Large intestine (tissue), 3 donors: ENCODE results near the gene ESRRG. TPM values are rescaled to one million over a fixed set of nuclear protein-coding genes. Genes with fewer than 3 reads are reported as not detected.

Source experiments
- DNase-seq, 2 donors: peaks; one replicate each; pipeline versions ENCODE4 v3.0.0 to v3.0.0-alpha.2; 2013
- H3K27ac ChIP-seq: one replicate; pipeline ENCODE4 v1.5.1; 2013; ENCODE audit warnings: low read length
- H3K27me3 ChIP-seq: 2 replicates; pipeline ENCODE4 v1.6.1; 2013; ENCODE audit warnings: low read length; ENCODE audit not compliant: control insufficient read depth, insufficient read depth
- H3K36me3 ChIP-seq: 2 replicates; pipeline ENCODE4 v1.6.1; 2013; ENCODE audit warnings: low read length; ENCODE audit not compliant: control insufficient read depth, insufficient read depth
- H3K4me1 ChIP-seq: one replicate; pipeline ENCODE4 v1.6.1; 2013; ENCODE audit warnings: low read length; ENCODE audit not compliant: control insufficient read depth, insufficient read depth
- H3K4me3 ChIP-seq: one replicate; pipeline ENCODE4 v1.5.1; 2013; ENCODE audit warnings: low read length
- H3K9me3 ChIP-seq: one replicate; pipeline ENCODE4 v1.6.1; 2013; ENCODE audit warnings: mild to moderate bottlenecking, low read depth, low read length, moderate library complexity; ENCODE audit not compliant: control insufficient read depth
- WGBS: methylation state at CpG from one replicate; pipeline ENCODE4 v1.1.5; 2013; ENCODE audit warnings: low lambda C conversion rate; ENCODE audit not compliant: insufficient coverage; 5-methylcytosine and 5-hydroxymethylcytosine counted together
- polyA plus RNA-seq: library from polyadenylated mRNA; unstranded; fragments of 120-200 nt; gene quantifications from one replicate; pipeline ENCODE4 v1.2.1, GENCODE V29; 2013

The ESRRG gene
- polyA plus RNA-seq, 1 donor, result 9.0 TPM

DNA sequence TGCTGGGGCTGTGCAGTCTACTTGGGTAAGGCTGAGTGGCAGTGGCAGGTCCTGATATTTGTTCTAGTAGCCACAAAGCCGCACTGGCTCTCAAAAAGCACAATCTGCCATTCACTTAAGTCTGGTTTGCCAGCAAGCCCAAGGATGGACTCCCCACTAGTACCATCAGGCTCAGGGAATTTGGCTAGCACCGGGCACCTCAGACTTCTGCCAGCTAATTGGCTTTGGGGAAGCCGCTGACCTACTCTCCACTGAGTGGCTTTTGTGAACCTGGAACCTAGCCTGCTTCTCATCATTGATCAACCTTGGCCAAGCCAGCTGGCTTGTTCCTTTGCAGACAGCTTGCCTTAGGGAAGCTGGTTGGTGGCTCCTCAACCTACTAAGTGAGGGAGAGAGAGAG lies 83.1 kb downstream of the ESRRG start:
- H3K4me1 ChIP-seq, result no peaks in the 10 kb centered on the region
- WGBS, result no CpG with 5 or more reads among the region's 3 CpGs
- no peaks in the 10 kb centered on the region for H3K27me3 ChIP-seq
- H3K4me3 ChIP-seq, result no peak overlapping the region
- no peak overlapping the region for H3K27ac ChIP-seq
- DNase-seq, result no peak
- no peaks in the 10 kb centered on the region for H3K9me3 ChIP-seq
- no peaks in the 10 kb centered on the region for H3K36me3 ChIP-seq

DNA sequence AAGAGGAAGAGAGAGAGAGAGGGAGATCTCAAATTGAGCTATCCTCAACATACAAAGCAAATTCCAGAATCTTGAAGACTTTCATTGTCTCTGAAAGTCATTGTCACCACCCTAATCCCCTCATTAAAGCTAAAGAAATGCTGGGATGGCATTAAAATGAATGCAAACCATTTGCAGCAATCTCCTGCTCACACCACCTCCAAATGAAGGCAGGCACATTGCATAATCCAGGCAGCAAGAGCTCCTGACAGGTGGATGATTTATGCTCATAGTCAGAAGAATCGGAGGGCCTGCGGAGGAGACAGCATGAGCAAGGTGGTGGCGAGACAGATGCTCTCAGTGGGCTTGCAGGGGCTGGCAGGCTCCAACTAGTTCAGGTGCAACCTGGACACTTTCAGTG lies 90.2 kb downstream of the ESRRG start:
- H3K36me3 ChIP-seq, result no peaks in the 10 kb centered on the region
- H3K4me3 ChIP-seq, result no peak overlapping the region
- no peak for DNase-seq
- no peaks in the 10 kb centered on the region for H3K4me1 ChIP-seq
- H3K27ac ChIP-seq, result no peak overlapping the region
- H3K9me3 ChIP-seq, result no peaks in the 10 kb centered on the region
- WGBS, result no CpG with 5 or more reads among the region's 3 CpGs
- no peaks in the 10 kb centered on the region for H3K27me3 ChIP-seq

DNA sequence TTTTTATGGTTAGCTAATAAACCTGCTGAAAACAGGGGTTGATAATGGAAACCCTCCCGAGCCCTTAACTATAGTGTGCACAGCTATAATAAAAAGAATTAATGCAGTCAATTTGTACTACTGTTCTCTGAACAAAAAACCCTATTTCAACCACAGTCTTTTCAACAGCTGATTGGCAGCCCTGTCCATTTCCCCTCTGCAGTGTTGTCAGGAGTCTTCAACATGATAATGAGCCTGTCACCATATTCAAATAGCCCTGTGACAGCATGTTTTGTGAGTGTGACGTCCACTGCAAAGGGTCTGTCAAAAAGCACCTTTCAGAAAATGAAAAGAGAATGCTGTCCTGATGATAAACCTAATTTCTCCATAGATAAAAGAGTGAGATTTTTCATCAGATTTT lies 92.7 kb downstream of the ESRRG start:
- H3K4me3 ChIP-seq, result no peak overlapping the region
- no peak for DNase-seq
- WGBS, result no CpG with 5 or more reads among the region's 2 CpGs
- no peaks in the 10 kb centered on the region for H3K4me1 ChIP-seq
- H3K27me3 ChIP-seq, result no peaks in the 10 kb centered on the region
- no peaks in the 10 kb centered on the region for H3K9me3 ChIP-seq
- H3K36me3 ChIP-seq, result no peaks in the 10 kb centered on the region
- no peak overlapping the region for H3K27ac ChIP-seq

DNA sequence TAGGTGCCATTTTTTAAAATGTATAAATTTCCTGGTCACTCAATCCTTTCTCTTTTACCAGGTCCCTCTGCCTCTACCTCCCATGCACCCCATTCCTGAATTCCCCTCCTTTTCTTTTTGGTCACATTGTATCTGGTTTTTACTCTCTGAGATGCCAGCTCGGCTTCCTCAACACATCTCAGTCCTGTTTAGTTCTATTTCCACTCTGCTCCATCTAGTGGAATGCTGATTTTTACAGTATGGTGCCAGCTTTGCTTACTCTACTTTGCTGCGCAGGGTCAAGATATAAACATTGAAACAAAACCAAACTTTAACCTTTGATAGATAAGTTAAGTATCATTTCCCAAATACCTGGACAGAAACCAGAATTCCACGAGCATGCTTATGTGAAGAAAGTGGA lies 96.0 kb downstream of the ESRRG start:
- Histone ChIP-seq H3K4me1 (no peaks in the 10 kb centered on the region), H3K4me3 (no peak overlapping the region), H3K9me3 (no peaks in the 10 kb centered on the region), H3K36me3 (no peaks in the 10 kb centered on the region), H3K27me3 (no peaks in the 10 kb centered on the region), H3K27ac (no peak overlapping the region)
- WGBS, result 60% methylated on average over 1 of the region's 3 CpGs
- DNase-seq, result no peak

DNA sequence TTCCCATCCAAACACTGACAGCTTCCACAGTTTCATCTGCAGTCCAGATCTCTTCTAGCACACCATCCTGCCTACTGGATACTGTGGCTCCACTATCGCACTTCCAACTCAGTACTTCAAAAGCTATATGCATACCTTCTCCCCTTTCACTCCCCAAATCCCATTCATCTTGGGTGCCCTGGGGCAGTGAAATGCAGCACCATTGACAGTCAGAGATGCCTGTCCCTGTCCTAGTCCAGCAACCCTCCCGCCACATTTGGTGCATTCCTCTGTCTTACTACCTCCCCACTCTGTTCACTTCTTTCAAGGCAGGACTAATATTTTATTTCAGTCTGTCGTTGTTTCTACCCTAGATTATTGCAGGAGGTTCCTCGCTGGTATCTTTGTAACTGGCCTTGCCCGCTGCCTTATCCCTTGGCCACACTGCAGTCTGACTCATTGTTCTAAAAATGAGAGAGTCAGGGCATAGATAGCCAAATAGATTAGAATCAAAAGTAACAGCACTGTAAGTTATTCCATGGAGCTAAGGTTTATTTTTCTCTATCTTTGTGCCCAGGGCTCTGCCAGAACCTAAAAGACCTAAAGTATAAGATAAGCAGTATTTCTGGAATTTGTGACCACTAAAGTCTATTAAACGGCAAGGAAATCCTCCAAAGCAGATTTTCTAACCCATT lies 96.7 kb downstream of the ESRRG start:
- no peak overlapping the region for H3K4me3 ChIP-seq
- no peak for DNase-seq
- H3K4me1 ChIP-seq, result no peaks in the 10 kb centered on the region
- H3K27ac ChIP-seq, result no peak overlapping the region
- no peaks in the 10 kb centered on the region for H3K36me3 ChIP-seq
- no peaks in the 10 kb centered on the region for H3K9me3 ChIP-seq
- H3K27me3 ChIP-seq, result no peaks in the 10 kb centered on the region
- WGBS, result no CpG with 5 or more reads among the region's 6 CpGs

DNA sequence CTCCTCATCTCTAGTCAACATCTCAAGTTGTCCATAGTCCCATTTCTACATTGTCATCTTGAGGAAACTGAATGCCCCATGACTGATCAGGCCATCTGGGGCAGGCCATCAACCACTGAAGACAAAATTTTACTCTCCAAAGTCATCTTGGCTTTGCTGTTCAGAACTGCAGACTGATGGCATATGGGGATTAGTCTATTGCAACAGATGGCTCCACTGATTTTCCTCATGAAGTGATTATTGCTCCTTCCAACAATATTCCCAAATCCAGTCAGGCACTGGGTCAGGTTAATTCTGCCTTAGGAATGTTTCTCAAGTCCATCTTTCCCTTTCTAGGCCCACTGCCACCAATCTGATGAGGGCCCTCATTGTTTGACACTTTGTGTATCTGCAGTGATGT lies 101.7 kb downstream of the ESRRG start:
- no peak for DNase-seq
- no peak overlapping the region for H3K4me3 ChIP-seq
- no peaks in the 10 kb centered on the region for H3K27me3 ChIP-seq
- H3K4me1 ChIP-seq, result no peaks in the 10 kb centered on the region
- H3K27ac ChIP-seq, result no peak overlapping the region
- H3K36me3 ChIP-seq, result no peaks in the 10 kb centered on the region
- H3K9me3 ChIP-seq, result no peaks in the 10 kb centered on the region

DNA sequence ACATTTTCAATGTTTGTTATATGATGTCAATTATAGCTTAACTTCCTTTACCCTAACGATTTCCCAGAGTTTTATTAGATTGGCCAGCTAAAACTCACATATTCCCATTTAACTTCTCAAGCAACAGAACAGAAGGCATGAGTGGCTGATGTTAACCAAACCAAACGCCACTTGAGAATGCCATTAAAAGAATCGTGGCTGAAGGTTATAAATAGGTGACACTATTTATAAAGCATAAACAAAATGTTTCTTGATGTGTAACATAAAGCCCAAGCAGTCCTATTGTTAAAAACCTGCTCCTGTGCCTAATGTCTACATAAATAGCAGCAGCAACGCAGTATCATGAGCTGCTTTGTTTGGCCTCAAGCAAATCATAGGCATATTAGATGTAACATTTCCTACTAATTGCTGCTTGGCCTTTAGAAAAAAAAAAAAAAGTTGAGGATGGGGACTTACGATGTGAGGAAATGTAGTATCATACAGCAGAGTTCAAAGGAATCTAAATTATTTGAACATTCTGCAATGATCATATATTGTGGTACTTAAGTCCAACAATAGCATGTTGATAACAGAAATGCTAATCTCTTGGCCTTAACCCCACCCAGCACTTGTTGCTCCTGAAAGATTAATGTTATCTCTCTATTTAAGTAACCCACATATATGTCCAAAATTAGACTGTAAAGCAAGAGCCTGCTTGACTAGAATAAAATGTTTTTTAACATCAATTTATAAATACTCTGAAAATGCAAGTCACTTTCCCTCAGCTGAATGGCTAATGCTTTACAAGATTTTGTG lies 106.0 kb downstream of the ESRRG start:
- no peak overlapping the region for H3K4me3 ChIP-seq
- no peaks in the 10 kb centered on the region for H3K27me3 ChIP-seq
- H3K36me3 ChIP-seq, result no peaks in the 10 kb centered on the region
- no peaks in the 10 kb centered on the region for H3K9me3 ChIP-seq
- H3K4me1 ChIP-seq, result no peaks in the 10 kb centered on the region
- H3K27ac ChIP-seq, result no peak overlapping the region
- DNase-seq, result no peak
- WGBS, result 82% methylated on average over 2 of the region's 5 CpGs

DNA sequence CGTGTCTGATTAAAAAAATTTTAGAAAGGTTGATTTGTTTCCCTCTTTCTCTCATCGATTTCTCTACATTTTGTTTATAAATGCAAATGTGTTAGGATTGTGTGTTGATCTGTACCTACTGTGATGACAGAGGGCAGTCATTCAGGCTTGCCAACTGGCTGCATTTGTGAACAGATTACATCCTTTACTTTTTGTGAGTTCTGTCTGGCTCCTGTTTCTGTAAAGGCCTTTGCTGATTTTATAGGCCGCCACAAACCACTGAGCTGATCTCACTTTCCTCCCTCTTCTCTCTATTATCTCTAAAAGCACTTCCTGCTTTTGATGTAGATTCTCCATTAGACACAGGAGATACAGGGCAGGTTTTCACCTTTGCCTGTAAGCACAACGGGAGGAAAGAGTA lies 106.8 kb downstream of the ESRRG start:
- no peak overlapping the region for H3K4me3 ChIP-seq
- H3K27me3 ChIP-seq, result no peaks in the 10 kb centered on the region
- H3K27ac ChIP-seq, result no peak overlapping the region
- no peaks in the 10 kb centered on the region for H3K4me1 ChIP-seq
- WGBS, result 80% methylated on average over 2 of the region's 4 CpGs
- no peaks in the 10 kb centered on the region for H3K36me3 ChIP-seq
- H3K9me3 ChIP-seq, result no peaks in the 10 kb centered on the region
- DNase-seq, result no peak

DNA sequence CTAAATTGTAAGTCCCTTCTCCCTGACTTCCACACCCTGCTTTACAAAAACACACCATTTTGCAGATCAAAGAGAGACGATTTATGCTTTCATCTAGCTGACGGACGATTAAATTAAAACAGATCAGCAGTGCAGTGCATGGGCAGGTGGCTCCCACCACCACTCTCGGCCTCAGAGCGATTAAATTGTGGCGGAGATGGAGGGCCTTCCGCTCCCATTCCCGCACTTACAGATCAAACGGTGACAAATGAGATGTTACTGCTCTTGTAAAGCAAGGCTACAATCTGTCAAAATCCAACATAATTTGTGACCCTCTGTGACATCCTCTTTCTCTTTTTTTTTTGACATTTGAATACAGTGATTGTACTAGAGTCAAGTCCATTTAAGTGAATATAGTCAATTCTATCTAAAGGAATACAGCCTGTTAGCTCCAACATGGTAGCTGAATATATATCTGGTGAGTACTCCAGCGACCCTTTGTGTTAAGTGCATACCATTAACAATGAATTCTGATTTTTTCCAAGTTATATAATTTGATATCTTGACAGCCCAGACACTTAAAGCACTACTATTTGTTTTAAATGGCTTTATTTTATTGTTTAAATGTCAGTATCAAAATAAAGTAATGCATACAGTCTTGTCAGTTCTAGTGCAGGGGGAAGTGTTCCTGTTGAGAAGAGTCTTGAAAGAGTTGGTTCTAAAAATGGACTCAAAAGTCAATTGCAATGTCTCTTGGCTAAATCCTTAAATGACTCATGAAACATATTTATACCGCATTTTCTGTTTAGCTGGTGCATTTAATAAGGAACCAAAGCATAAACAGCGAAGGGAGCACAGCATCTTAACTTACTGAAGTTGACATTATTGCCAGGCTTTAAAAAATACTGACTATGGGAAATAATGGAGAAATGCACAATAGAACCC lies 109.0 kb downstream of the ESRRG start:
- DNase-seq, result no peak
- Histone ChIP-seq H3K4me3 (no peak overlapping the region), H3K27ac (no peak overlapping the region), H3K36me3 (no peaks in the 10 kb centered on the region), H3K27me3 (no peaks in the 10 kb centered on the region), H3K4me1 (no peaks in the 10 kb centered on the region), H3K9me3 (no peaks in the 10 kb centered on the region)
- WGBS, result 100% methylated on average over 1 of the region's 12 CpGs

DNA sequence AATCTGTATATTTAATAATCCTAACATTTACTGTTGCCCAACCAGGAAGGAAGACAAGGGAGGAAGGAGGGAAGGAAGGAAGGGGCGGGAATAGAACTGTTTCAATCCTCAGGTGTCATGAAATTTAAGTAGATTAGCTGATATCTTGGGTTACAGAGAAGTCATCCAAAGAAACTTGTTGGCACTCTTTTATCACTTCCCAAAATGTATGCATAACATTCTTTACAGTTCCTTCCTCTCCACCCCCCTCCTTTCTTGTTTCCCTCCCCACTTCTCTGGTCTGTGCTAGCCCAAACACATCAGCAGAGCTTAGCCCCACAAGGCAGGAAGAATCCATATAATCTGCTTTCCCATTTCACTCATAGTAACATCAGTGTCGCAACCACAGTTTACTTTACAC lies 110.9 kb downstream of the ESRRG start:
- no CpG with 5 or more reads among the region's 2 CpGs for WGBS
- Histone ChIP-seq H3K36me3 (no peaks in the 10 kb centered on the region), H3K4me3 (no peak overlapping the region), H3K9me3 (no peaks in the 10 kb centered on the region), H3K27ac (no peak overlapping the region), H3K27me3 (no peaks in the 10 kb centered on the region), H3K4me1 (no peaks in the 10 kb centered on the region)
- DNase-seq, result no peak
